ENCODE measurements around the gene MPL. TPM values are rescaled to one million over a fixed set of nuclear protein-coding genes. Genes with fewer than 3 reads are reported as not detected.
"Not testable (repeated sequence)": the region's sequence is repeated elsewhere in the genome, so short reads cannot be mapped to it uniquely, and the experiment has no call there.

MPL gene
- polyA plus RNA-seq, 3 donors = 0.07 to 0.08 TPM; not detected in 1

DNA sequence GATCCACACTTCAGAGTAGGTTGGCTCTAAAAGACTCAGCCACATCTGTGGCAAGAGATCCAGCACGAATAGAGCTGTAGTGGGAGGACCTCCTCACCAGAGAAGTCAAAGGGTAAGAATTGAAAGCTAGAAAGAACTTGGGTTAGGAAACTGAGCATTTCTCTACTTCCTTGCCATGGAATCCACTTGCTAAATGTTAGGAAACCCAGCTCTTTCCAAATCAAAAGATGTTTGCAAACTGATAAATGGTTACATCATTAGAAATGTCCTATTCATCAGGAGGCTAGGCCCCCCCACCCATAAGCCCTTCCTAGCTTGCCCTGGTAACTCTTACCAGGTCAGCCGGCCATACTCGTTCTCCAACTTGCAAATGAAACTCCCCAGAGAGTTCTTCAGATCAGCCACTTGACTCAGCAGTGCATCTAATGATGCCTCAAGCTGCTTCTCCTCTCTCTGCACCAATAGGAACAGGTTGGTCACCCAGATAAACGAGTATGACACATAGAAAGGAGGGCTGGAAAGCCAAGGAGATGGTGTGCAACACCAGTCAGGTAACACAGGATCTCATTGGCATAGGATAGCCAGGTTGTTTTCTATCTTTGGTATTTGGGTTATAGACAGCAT lies 50.5 kb downstream of the MPL start:
- 40 to 50% (median 47%) methylated on average over 4 of the region's 4 CpGs for WGBS, 3 donors
- H3K27ac ChIP-seq (ENCODE audit: low read depth, low read length) = no peak overlapping the region

DNA sequence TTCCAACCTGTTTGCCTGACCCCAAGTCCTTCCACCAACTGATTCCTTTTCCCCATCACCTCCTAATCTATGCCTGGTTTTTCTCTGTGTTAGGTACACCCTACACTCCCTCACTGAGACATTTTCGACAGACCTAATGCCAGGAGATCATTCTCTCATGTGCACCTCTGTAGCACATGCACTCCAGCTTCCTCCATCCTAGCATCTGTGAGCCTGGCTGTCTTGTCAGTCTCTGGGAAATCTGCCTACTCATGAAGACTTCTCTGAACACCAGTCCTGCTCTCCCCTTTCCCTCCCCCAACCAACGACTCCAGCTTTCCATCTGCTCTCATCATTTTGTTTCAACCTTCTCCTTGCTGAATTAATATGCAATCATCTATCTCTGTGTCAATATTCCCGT lies 51.0 kb downstream of the MPL start:
- H3K27ac ChIP-seq (ENCODE audit: low read depth, low read length) = no peak overlapping the region

DNA sequence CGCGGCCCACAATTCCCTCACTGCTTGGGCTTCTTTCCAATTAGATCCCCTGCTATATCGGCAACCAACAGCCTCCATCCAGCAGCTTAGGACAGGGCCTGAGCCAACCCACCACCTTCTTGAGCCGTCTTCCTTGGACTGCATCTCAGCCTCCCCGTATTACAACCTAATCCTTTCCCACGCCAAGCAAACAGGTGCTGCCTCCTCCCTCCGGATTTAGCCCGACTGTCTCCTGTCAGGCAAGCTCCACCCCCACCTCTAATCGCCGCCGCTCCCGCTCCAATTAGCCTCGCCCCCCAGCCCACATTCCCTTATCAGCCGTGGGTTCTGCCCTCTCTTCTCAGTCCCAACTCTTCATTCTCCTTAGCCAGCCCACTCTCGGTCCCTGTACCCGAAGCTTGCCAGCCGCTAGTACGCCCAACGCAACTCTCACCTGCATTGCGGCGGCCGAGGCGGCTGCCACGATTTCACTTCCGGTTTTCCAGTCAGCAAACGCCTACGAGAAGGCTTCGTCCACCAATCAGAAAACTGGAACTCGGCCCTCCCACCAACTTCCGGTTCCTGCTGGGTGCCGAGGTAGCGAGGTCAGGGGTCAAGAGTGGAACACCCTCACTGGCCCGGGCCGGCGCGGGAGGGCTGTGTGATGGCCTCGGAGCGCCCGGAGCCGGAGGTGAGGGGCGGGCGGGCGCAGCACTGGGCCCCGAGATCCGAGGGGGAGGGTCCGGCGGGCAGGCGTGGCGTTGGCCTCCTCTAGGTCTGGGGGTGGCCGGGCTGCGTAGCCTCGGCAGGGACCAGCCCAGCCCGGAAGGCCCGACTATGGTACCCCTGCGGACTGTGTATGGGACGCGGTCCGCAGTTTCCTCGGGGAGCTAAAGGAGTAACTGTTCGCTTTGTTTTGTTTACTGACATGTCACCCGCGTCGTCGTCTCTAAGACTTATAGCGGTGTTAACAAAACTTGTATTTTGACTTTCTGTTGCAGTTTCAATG lies 52.0 kb downstream of the MPL start, which contains the start of the genes MED8 and SZT2:
TSS of gene MED8 (minus strand) at position 475 of the 988 bp plus-strand sequence. CDS start at position 439, 36 bp downstream.
TSS of gene SZT2 (plus strand) at position 574 of the 988 bp plus-strand sequence. CDS start at position 644, 70 bp downstream.
- peak within 1 kb of the TSS; percentile 36 for H3K27ac ChIP-seq (ENCODE audit: low read depth, low read length)

More for the DNA sequence above, 51.0 kb downstream of the MPL start:
- WGBS, 3 donors = 30 to 42% (median 40%) methylated on average over 3 of the region's 3 CpGs

DNA sequence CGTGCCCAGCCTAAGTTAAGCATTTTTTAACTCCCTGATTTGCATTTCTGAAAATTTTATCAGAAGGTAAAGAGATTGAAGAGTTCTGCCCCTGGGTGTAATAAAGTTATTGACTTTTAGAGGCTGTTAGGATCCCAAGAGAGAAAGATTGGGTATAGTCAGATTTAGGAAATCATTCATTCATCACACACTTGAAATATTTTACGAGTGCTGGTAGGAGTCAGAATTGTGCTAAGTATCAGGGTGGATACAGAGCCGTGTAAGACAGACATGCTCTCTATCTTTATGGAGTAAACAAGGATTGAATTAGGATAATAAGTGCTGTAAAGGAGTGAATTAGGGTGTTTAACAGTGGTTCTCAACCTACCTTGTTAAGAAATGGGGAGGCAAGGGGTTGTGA lies 55.1 kb downstream of the MPL start:
- WGBS, 3 donors = 64 to 72% (median 72%) methylated on average over 3 of the region's 3 CpGs
- no peak overlapping the region for H3K27ac ChIP-seq (ENCODE audit: low read depth, low read length)

More for the DNA sequence above, 52.0 kb downstream of the MPL start, which contains the start of the genes MED8 and SZT2:
- 0% methylated on average over 65 of the region's 65 CpGs for WGBS, 3 donors

DNA sequence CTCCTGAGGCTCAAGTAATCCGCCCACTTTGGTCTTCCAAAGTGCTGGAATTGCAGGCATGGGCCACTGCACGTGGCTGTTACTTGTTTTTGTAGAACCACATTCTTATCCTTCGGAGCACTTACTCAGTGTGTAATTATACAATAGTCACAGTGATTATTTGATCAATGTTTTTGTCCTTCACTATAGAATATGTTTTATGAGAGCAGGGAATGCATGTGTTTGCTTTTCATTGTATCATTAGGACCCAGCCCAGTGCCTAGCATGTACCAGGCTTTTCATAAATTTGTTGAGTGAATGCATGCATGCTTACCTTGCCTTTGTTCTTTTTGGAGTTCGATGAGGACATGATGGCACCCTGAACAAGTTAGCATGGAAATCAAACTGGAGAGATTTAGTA lies 57.9 kb downstream of the MPL start:
- 85 to 94% (median 89%) methylated on average over 4 of the region's 4 CpGs for whole genome bisulfite sequencing, 3 donors
- H3K27ac ChIP-seq (ENCODE audit: low read depth, low read length) = no peak overlapping the region

DNA sequence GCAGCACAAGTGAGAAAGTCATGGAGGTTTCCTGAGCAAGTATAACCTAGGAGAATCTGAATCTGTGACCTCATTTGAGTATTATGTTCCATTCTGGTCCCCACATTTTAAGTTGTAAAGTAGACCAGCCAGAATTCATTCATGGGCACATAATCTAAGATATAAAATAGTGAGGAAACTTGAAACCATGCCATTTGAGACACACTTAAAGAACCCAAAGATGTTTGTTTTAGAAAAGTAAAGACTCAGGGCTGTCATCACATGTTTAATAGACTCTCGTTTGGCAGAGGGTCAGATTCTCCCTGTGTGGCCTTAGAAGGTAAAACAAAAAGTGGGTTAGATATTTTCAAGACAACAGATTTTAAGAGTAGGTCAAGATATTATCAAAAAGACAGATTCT lies 58.4 kb downstream of the MPL start:
- WGBS, 3 donors = 58 to 85% (median 75%) methylated on average over 1 of the region's 1 CpG
- H3K27ac ChIP-seq (ENCODE audit: low read depth, low read length) = no peak overlapping the region

DNA sequence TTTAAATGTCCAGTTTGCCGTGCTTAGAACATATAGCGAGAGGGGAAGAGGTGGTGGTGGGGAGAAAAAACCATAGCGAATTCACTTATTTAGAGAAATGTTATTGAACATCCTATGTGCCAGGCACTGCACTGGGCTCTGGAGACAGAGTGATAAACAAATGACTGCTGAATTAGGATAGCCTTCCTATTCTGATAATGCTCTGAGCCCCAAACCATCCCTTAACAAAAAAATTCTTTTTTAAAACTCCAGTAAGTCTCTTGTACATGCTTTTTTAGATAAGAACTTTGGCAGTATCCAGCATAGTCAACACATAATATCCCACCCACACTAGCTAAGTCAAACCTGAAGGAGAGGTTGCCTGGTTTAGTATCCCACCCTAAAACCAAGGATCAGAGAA lies 60.6 kb downstream of the MPL start:
- WGBS, 3 donors = 94 to 98% (median 97%) methylated on average over 3 of the region's 3 CpGs
- no peak overlapping the region for H3K27ac ChIP-seq (ENCODE audit: low read depth, low read length)

DNA sequence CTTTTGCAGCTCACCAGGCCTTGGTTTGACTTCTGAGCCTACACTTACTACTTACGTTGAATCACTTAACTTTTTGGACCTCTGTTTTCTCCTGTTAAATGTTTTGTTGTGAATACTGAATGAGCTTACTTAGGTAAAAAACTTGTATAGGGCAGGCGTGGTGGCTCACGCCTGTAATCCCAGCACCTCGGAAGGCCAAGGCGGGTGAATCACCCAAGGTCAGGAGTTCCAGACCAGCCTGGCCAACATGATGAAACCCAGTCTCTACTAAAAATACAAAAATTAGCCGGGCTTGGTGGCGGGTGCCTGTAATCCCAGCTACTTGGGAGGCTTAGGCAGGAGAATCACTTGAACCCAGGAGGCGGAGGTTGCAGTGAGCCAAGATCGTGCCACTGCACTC lies 62.8 kb downstream of the MPL start:
- H3K27ac ChIP-seq (ENCODE audit: low read depth, low read length) = not testable (repeated sequence)
- WGBS, 3 donors = 96 to 98% (median 97%) methylated on average over 9 of the region's 9 CpGs

DNA sequence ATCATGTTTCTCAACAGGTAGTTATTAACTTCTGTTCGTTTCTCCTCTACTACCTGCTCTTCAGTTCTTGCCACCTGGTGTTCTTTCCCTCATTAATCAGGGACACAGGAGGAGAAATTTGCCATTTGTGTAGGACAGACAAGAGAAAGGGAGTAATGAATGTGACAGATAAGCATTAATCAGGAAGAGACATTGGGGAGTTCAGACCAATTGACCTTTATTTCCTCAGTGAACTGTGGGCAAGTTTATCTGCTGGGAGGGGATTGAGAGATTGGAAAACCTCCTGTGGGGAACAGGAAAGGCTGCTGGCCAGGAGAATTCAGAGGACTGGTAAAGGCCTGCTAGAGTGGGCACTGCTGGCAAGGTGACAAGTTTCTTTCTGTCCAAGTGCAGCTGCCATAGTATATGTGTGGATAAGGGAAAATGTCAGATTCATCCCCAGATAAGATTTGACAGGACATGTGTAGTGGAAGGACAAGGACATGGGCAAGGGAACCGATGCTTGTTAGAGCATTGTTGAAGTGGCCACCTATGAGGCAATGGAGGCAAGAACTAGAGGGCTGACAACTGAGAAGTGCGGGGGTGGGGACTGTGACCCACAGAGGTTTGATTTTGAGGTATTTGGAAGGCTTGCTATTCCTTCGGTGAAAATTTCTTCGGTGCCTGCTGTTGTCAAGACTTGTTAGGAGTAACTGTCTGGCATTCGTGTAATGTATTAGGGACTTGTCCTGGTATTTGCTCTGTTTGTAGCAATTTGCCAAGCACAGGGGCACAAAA lies 64.7 kb downstream of the MPL start:
- 75 to 86% (median 86%) methylated on average over 6 of the region's 6 CpGs for WGBS, 3 donors
- H3K27ac ChIP-seq (ENCODE audit: low read depth, low read length) = no peak overlapping the region

Other genes starting within 250 kb of the MPL start
- gene EBNA1BP2, start 165.5 kb upstream of the MPL start, polyA plus RNA-seq = 10 to 100 TPM; 32.2 to 69.6 (median 42.6) TPM
- under 1 TPM; 0.07 to 0.11 (median 0.07) TPM for gene CFAP57, start 165.5 kb upstream of the MPL start, polyA plus RNA-seq
- 10 to 100 TPM in 1 of 3 donors, 1 to 10 TPM in 1, not detected in 1; 2.5 to 45.3 TPM for gene TMEM125, start 67.8 kb upstream of the MPL start, polyA plus RNA-seq
- 10 to 100 TPM in 1 of 3 donors, 1 to 10 TPM in 1, under 1 TPM in 1; 0.22 to 14.5 (median 2.8) TPM for gene C1orf210, start 52.2 kb upstream of the MPL start, polyA plus RNA-seq
- gene TIE1, start 36.8 kb upstream of the MPL start, polyA plus RNA-seq = 10 to 100 TPM; 10.2 to 56.7 (median 55.3) TPM
- 1 to 10 TPM in 1 of 3 donors, under 1 TPM in 2; 0.55 to 1.5 (median 0.89) TPM for gene CDC20, start 21.2 kb downstream of the MPL start, polyA plus RNA-seq
- 100 to 1,000 TPM in 1 of 3 donors, 10 to 100 TPM in 2; 53.1 to 132 (median 61.7) TPM for gene ELOVL1, start 30.2 kb downstream of the MPL start, polyA plus RNA-seq
- 10 to 100 TPM; 20.5 to 33.4 (median 28.6) TPM for gene MED8, start 52.0 kb downstream of the MPL start, polyA plus RNA-seq
- gene SZT2, start 52.1 kb downstream of the MPL start, polyA plus RNA-seq = 10 to 100 TPM in 2 of 3 donors, 1 to 10 TPM in 1; 8.9 to 24.1 (median 15.1) TPM
- 10 to 100 TPM; 64.0 to 95.1 (median 64.2) TPM for gene HYI, start 116.1 kb downstream of the MPL start, polyA plus RNA-seq
- gene PTPRF, start 193.1 kb downstream of the MPL start, polyA plus RNA-seq = 100 to 1,000 TPM in 1 of 3 donors, 10 to 100 TPM in 2; 44.3 to 213 (median 48.9) TPM